GM18508 (cell line): ENCODE results near the gene PDX1.
"Not testable (repeated sequence)": the region's sequence is repeated elsewhere in the genome, so short reads cannot be mapped to it uniquely, and the experiment has no call there.

Experiments used
- ATAC-seq: cut with Tn5 transposase; IDR thresholded peaks from one replicate; pipeline ENCODE4 v1.9.1; 2021; ENCODE audit warnings: moderate number of reproducible peaks; ENCODE audit not compliant: insufficient read depth, unreplicated experiment

Gene PDX1

GRCh38 chr13:27953676-27954405, 34.0 kb downstream of the PDX1 start:
- peak; percentile 51 for ATAC-seq

GRCh38 chr13:27954406-27954851, 34.6 kb downstream of the PDX1 start:
- ATAC-seq = no peak

GRCh38 chr13:27955014-27955591, 35.3 kb downstream of the PDX1 start:
- ATAC-seq = no peak

- ATAC-seq = no peak
These were observed 36.9 kb downstream of the PDX1 start for GRCh38 chr13:27956576-27957300.

GRCh38 chr13:27959976-27960361, 40.2 kb downstream of the PDX1 start:
- no peak for ATAC-seq

- no peak for ATAC-seq
These were observed 40.8 kb downstream of the PDX1 start for GRCh38 chr13:27960362-27961226.

GRCh38 chr13:27961227-27962085, 41.7 kb downstream of the PDX1 start:
- ATAC-seq = no peak

GRCh38 chr13:27962128-27962841, 42.5 kb downstream of the PDX1 start:
- no peak for ATAC-seq

GRCh38 chr13:27962982-27963381, 43.2 kb downstream of the PDX1 start:
- no peak for ATAC-seq

- ATAC-seq = no peak
These were observed 43.7 kb downstream of the PDX1 start for GRCh38 chr13:27963491-27963890.

- ATAC-seq = not testable (repeated sequence)
These were observed 44.4 kb downstream of the PDX1 start for GRCh38 chr13:27964206-27964605.

- no peak for ATAC-seq
These were observed 45.0 kb downstream of the PDX1 start for GRCh38 chr13:27964741-27965323.

GRCh38 chr13:27965343-27965739, 45.5 kb downstream of the PDX1 start:
- no peak for ATAC-seq

- ATAC-seq = no peak
These were observed 46.2 kb downstream of the PDX1 start for GRCh38 chr13:27965740-27966640.

- no peak for ATAC-seq
These were observed 46.9 kb downstream of the PDX1 start for GRCh38 chr13:27966641-27967202.

GRCh38 chr13:27967203-27967735, 47.5 kb downstream of the PDX1 start:
- no peak for ATAC-seq

GRCh38 chr13:27967736-27968315, 48.0 kb downstream of the PDX1 start:
- no peak for ATAC-seq
